GM23248 (cell line): Measurements from ENCODE around the gene TMED7. TPM values are rescaled to one million over a fixed set of nuclear protein-coding genes. Genes with fewer than 3 reads are reported as not detected.

Source experiments
- DNase-seq: peaks from one replicate; pipeline ENCODE4 v3.0.0-alpha.2; 2015
- H2AFZ ChIP-seq: fragments of 200-600 bp; sonication (generic); 2 replicates; pipeline ENCODE4 v1.6.1; 2016; ENCODE audit warnings: antibody characterized with exemption
- H3F3A ChIP-seq: fragments of 200-600 bp; sonication (generic); 2 replicates; pipeline ENCODE4 v1.6.1; 2016; ENCODE audit warnings: mild to moderate bottlenecking, antibody characterized with exemption, mixed run types; ENCODE audit not compliant: insufficient read depth
- H3K27ac ChIP-seq: fragments of 200-600 bp; sonication (generic); 2 replicates; pipeline ENCODE4 v1.5.1; 2016; ENCODE audit warnings: mild to moderate bottlenecking
- H3K27me3 ChIP-seq: fragments of 200-600 bp; sonication (generic); replicated peaks from 2 replicates; pipeline ENCODE4 v1.6.1; 2016; ENCODE audit warnings: mild to moderate bottlenecking; ENCODE audit not compliant: insufficient read depth
- H3K36me3 ChIP-seq: fragments of 200-600 bp; sonication (generic); 2 replicates; pipeline ENCODE4 v1.6.1; 2016; ENCODE audit warnings: low read depth, mild to moderate bottlenecking
- H3K4me1 ChIP-seq: fragments of 200-600 bp; sonication (generic); 2 replicates; pipeline ENCODE4 v1.6.1; 2016; ENCODE audit warnings: mild to moderate bottlenecking; ENCODE audit not compliant: insufficient read depth
- H3K4me2 ChIP-seq: fragments of 200-600 bp; sonication (generic); one replicate; pipeline ENCODE4 v1.6.1; 2016; ENCODE audit warnings: mild to moderate bottlenecking; ENCODE audit not compliant: unreplicated experiment
- H3K4me3 ChIP-seq: fragments of 200-600 bp; sonication (generic); 2 replicates; pipeline ENCODE4 v1.5.1; 2016; ENCODE audit warnings: mild to moderate bottlenecking
- H3K79me2 ChIP-seq: fragments of 200-600 bp; sonication (generic); 2 replicates; pipeline ENCODE4 v1.6.1; 2016; ENCODE audit warnings: mild to moderate bottlenecking; ENCODE audit not compliant: insufficient read depth
- H3K9ac ChIP-seq: fragments of 200-600 bp; sonication (generic); 2 replicates; pipeline ENCODE4 v1.6.1; 2016; ENCODE audit warnings: mild to moderate bottlenecking
- H3K9me2 ChIP-seq: fragments of 200-600 bp; sonication (generic); 2 replicates; pipeline ENCODE4 v1.6.1; 2016; ENCODE audit warnings: mixed run types, mild to moderate bottlenecking, moderate library complexity; ENCODE audit not compliant: insufficient read depth
- H3K9me3 ChIP-seq: fragments of 200-600 bp; sonication (generic); one replicate; pipeline ENCODE4 v1.6.1; 2017; ENCODE audit warnings: low read depth
- H4K20me1 ChIP-seq: fragments of 200-600 bp; sonication (generic); 2 replicates; pipeline ENCODE4 v1.6.0; 2016; ENCODE audit not compliant: insufficient read depth
- EZH2 ChIP-seq: fragments of 200-600 bp; sonication (generic); IDR thresholded peaks from 2 replicates; pipeline ENCODE4 v1.6.1; 2018; ENCODE audit warnings: antibody characterized with exemption, mild to moderate bottlenecking; ENCODE audit not compliant: insufficient read depth, poor library complexity, severe bottlenecking
- EZH2phosphoT487 ChIP-seq: fragments of 200-600 bp; sonication (generic); IDR thresholded peaks from 2 replicates; pipeline ENCODE4 v1.6.1; 2018; ENCODE audit warnings: antibody characterized with exemption, moderate library complexity, mild to moderate bottlenecking, low read depth; ENCODE audit not compliant: insufficient read depth
- WGBS, 2 experiments: methylation state at CpG; one replicate each; pipeline ENCODE4 v1.1.6; 2015 to 2017; ENCODE audit warnings: low lambda C conversion rate in 2 of 2, low coverage in 1 of 2; ENCODE audit errors: missing lambda C conversion rate in 2 of 2; 5-methylcytosine and 5-hydroxymethylcytosine counted together
- in situ Hi-C: fragments of 300-500 bp; cut with MboI; formaldehyde crosslinking; loops from 2 replicates; pipeline ENCODE4 v1.15.0; 2020
- polyA plus RNA-seq: library from polyadenylated mRNA; unstranded; fragments of >200 nt; fragmentation: Nextera tagmentation; extraction: Ambion mirVana; gene quantifications from 2 replicates; pipeline ENCODE4 v1.2.1, GENCODE V29; 2016
- total RNA-seq: library from RNA; depleted of rRNA; stranded (reverse); fragments of >200 nt; shearing (Covaris generic); gene quantifications from 2 replicates; pipeline ENCODE4 v1.2.3, GENCODE V29; 2014

TMED7 gene
- total and polyA plus RNA-seq, 2 experiments from 2014 or later = 97.7 to 163 TPM

GRCh38 chr5:115585265-115585664 is 40.6 kb downstream of the TMED7 start:
- Histone ChIP-seq H3K27me3 (no peaks in the 10 kb centered on the region), H3K27ac (no peak overlapping the region), H3K4me2 (no peak overlapping the region), H4K20me1 (0 out of 2 replicates have a peak, but pooled peaks cover 4% of the 10 kb centered on the region), H3F3A (peaks cover 14% of the 10 kb centered on the region; the same call in 1 of the 2 replicates), H3K36me3 (peaks cover 4% of the 10 kb centered on the region), H3K4me3 (no peak overlapping the region), H3K9me3 (no peaks in the 10 kb centered on the region), H3K4me1 (peaks cover 15% of the 10 kb centered on the region), H3K79me2 (peaks cover 96% of the 10 kb centered on the region), H3K9me2 (no peaks in the 10 kb centered on the region), H3K9ac (no peak overlapping the region), H2AFZ (no peak overlapping the region)
- in situ Hi-C loops = loop anchor here (10.0 to 25.0 kb wide), 2 partner anchors 270 to 498 kb away; no protein-coding TSS in a partner anchor
- TF ChIP-seq EZH2phosphoT487 = no peak
- TF ChIP-seq EZH2 = no peak
- 100% methylated on average over 1 of the region's 1 CpG for WGBS, 2 experiments
- DNase-seq = no peak

GRCh38 chr5:115584501-115584900 is 41.3 kb downstream of the TMED7 start:
- no peak overlapping the region for H3K4me2 ChIP-seq
- peaks cover 11% of the 10 kb centered on the region; the same call in 1 of the 2 replicates for H3F3A ChIP-seq
- H3K4me1 ChIP-seq = peaks cover 15% of the 10 kb centered on the region
- H3K4me3 ChIP-seq = no peak overlapping the region
- no peaks in the 10 kb centered on the region for H3K9me2 ChIP-seq
- H3K36me3 ChIP-seq = peaks cover 9% of the 10 kb centered on the region
- H2AFZ ChIP-seq = no peak overlapping the region
- in situ Hi-C loops = loop anchor here (10.0 to 25.0 kb wide), 2 partner anchors 270 to 497 kb away; no protein-coding TSS in a partner anchor
- TF ChIP-seq EZH2 (no peak), EZH2phosphoT487 (no peak)
- peaks cover 96% of the 10 kb centered on the region for H3K79me2 ChIP-seq
- 0 out of 2 replicates have a peak, but pooled peaks cover 2% of the 10 kb centered on the region for H4K20me1 ChIP-seq
- WGBS, 2 experiments = 91 to 100% methylated on average over 1 of the region's 1 CpG
- H3K9me3 ChIP-seq = no peaks in the 10 kb centered on the region
- H3K9ac ChIP-seq = no peak overlapping the region
- H3K27me3 ChIP-seq = no peaks in the 10 kb centered on the region
- peak; percentile 21 for DNase-seq
- H3K27ac ChIP-seq = no peak overlapping the region; the same call in 1 of the 2 replicates

- peaks cover 15% of the 10 kb centered on the region for H3K4me1 ChIP-seq
- peaks cover 4% of the 10 kb centered on the region; the same call in 1 of the 2 replicates for H3F3A ChIP-seq
- 28 to 34% methylated on average over 3 of the region's 3 CpGs for WGBS, 2 experiments
- peak overlapping the region; percentile 75 for H3K27ac ChIP-seq
- no peaks in the 10 kb centered on the region for H3K9me3 ChIP-seq
- H2AFZ ChIP-seq = no peak overlapping the region
- H3K4me2 ChIP-seq = peak overlapping the region; percentile 29
- no peaks in the 10 kb centered on the region for H4K20me1 ChIP-seq
- peaks cover 88% of the 10 kb centered on the region for H3K79me2 ChIP-seq
- H3K4me3 ChIP-seq = no peak overlapping the region
- no peak for TF ChIP-seq EZH2phosphoT487
- no peak for TF ChIP-seq EZH2
- H3K27me3 ChIP-seq = no peaks in the 10 kb centered on the region
- in situ Hi-C loops = loop anchor here (10.0 to 25.0 kb wide), 2 partner anchors 269 to 496 kb away; no protein-coding TSS in a partner anchor
- peaks cover 9% of the 10 kb centered on the region for H3K36me3 ChIP-seq
- DNase-seq = peak; percentile 93
- peak overlapping the region; percentile 36 for H3K9ac ChIP-seq
- H3K9me2 ChIP-seq = no peaks in the 10 kb centered on the region
Observed at GRCh38 chr5:115583474-115583873, 42.4 kb downstream of the TMED7 start.

- H3K4me2 ChIP-seq = no peak overlapping the region
- no peak overlapping the region for H3K9ac ChIP-seq
- H3K4me3 ChIP-seq = no peak overlapping the region
- H3K36me3 ChIP-seq = peaks cover 9% of the 10 kb centered on the region
- no peaks in the 10 kb centered on the region for H4K20me1 ChIP-seq
- H3K9me3 ChIP-seq = no peaks in the 10 kb centered on the region
- H3K27me3 ChIP-seq = no peaks in the 10 kb centered on the region
- peaks cover 65% of the 10 kb centered on the region for H3K79me2 ChIP-seq
- WGBS, 2 experiments = 95 to 97% methylated on average over 2 of the region's 2 CpGs
- DNase-seq = no peak
- H3K27ac ChIP-seq = no peak overlapping the region
- peaks cover 11% of the 10 kb centered on the region for H3F3A ChIP-seq
- in situ Hi-C loops = loop anchor here (10.0 to 25.0 kb wide), 2 partner anchors 266 to 494 kb away; no protein-coding TSS in a partner anchor
- H2AFZ ChIP-seq = no peak overlapping the region
- peaks cover 20% of the 10 kb centered on the region for H3K4me1 ChIP-seq
- no peaks in the 10 kb centered on the region for H3K9me2 ChIP-seq
- no peak for TF ChIP-seq EZH2
- TF ChIP-seq EZH2phosphoT487 = no peak
Observed at GRCh38 chr5:115580941-115581340, 44.9 kb downstream of the TMED7 start.
